Spleen (tissue), 11 donors: Measurements from ENCODE around the gene HSD17B7. TPM values are rescaled to one million over a fixed set of nuclear protein-coding genes. Genes with fewer than 3 reads are reported as not detected.

ENCODE experiments used
- DNase-seq: peaks from one replicate; pipeline ENCODE4 v3.0.0-alpha.2; 2020
- H3K27ac ChIP-seq, 8 donors: fragments of 200-600 bp; sonication (generic) in 7 of 8; 1 replicate in 4 of 8; 2 replicates in 4 of 8; pipeline versions ENCODE4 v1.5.0 to v1.8.0; 2016 to 2021; ENCODE audit warnings: inconsistent platforms in 4 of 8, mild to moderate bottlenecking in 4 of 8, moderate library complexity in 1 of 8
- H3K27me3 ChIP-seq, 7 donors: fragments of 200-600 bp; sonication (generic) in 6 of 7; replicated peaks in 1 of 7; 1 replicate in 4 of 7; 2 replicates in 3 of 7; pipeline versions ENCODE4 v1.5.0 to v1.8.0; 2016 to 2021; ENCODE audit warnings: inconsistent platforms in 3 of 7, mild to moderate bottlenecking in 1 of 7
- H3K36me3 ChIP-seq, 6 donors: fragments of 200-600 bp; sonication (generic) in 5 of 6; 1 replicate in 4 of 6; 2 replicates in 2 of 6; pipeline versions ENCODE4 v1.5.0 to v1.8.0; 2016 to 2021; ENCODE audit warnings: inconsistent platforms in 2 of 6
- H3K4me1 ChIP-seq, 6 donors: fragments of 200-600 bp; sonication (generic) in 5 of 6; 1 replicate in 3 of 6; 2 replicates in 3 of 6; pipeline versions ENCODE4 v1.5.0 to v1.8.0; 2016 to 2021; ENCODE audit warnings: inconsistent platforms in 3 of 6
- H3K4me3 ChIP-seq, 8 donors: fragments of 200-600 bp; sonication (generic) in 7 of 8; 1 replicate in 4 of 8; 2 replicates in 4 of 8; pipeline versions ENCODE4 v1.5.0 to v1.8.0; 2016 to 2021; ENCODE audit warnings: inconsistent platforms in 4 of 8, mild to moderate bottlenecking in 4 of 8, moderate library complexity in 2 of 8
- H3K9me3 ChIP-seq, 8 donors: fragments of 200-600 bp; sonication (generic) in 7 of 8; 1 replicate in 4 of 8; 2 replicates in 4 of 8; pipeline versions ENCODE4 v1.5.0 to v1.8.0; 2016 to 2021; ENCODE audit warnings: inconsistent platforms in 4 of 8
- CTCF ChIP-seq, 11 experiments: fragments of 200-600 bp in 7 of 11; fragments of 450-650 bp in 4 of 11; sonication (generic) in 4 of 11; IDR thresholded peaks in 8 of 11; conservative IDR thresholded peaks in 3 of 11; 1 replicate in 7 of 11; 2 replicates in 4 of 11; pipeline versions ENCODE4 v1.4.0 to v1.8.0; 2016 to 2021; ENCODE audit warnings: antibody characterized with exemption in 11 of 11, inconsistent platforms in 4 of 11, mild to moderate bottlenecking in 1 of 11
- POLR2A ChIP-seq, 3 donors: fragments of 450-650 bp; IDR thresholded peaks; one replicate each; pipeline ENCODE4 v1.5.1; 2017; ENCODE audit warnings: antibody characterized with exemption in 3 of 3, mild to moderate bottlenecking in 1 of 3
- POLR2AphosphoS5 ChIP-seq, 3 donors: sonication (generic); formaldehyde crosslinking; IDR thresholded peaks; one replicate each; pipeline ENCODE4 v1.5.1; 2017; ENCODE audit warnings: antibody characterized with exemption in 3 of 3
- WGBS, 5 donors: extraction: QIAGEN DNeasy Blood & Tissue Kit in 3 of 5; methylation state at CpG; one replicate each; pipeline versions ENCODE4 v1.1.5 to v1.1.7; 2013 to 2018; 5-methylcytosine and 5-hydroxymethylcytosine counted together
- intact Hi-C: fragments of 100-400 bp; cut with DNase I; formaldehyde crosslinking; loops from one replicate; pipeline ENCODE4 v1.15.0; 2023; ENCODE audit warnings: low total_unique reads
- polyA plus RNA-seq, 3 donors: library from polyadenylated mRNA; stranded (reverse); fragments of 200-250 nt; gene quantifications; one replicate each; pipeline ENCODE4 v1.2.1, GENCODE V29; 2013
- total RNA-seq, 7 donors: library from RNA; depleted of rRNA in 3 of 7; stranded (reverse); fragments of >200 nt in 3 of 7; fragmentation: NEBNext Ultra II Directional in 4 of 7; extraction: Animal tissue kit (Norgen Biotek cat#: 25700) in 4 of 7; gene quantifications; one replicate each; pipeline versions ENCODE4 v1.1.0 to v1.2.1, GENCODE V29; 2016 to 2021
- donor health status: healthy with polysubstance abuse.
- donor health status: DM: no; HTN: no; CAD: no; lungs with moderate emphysema.
- donor health status: DM: no; HTN: no; CAD: no.
- donor health status: Bipolar disorder and iron deficiency.
- donor health status: healthy.
- donor health status: DM: no; HTN: no; CAD: no.
- donor health status: DM: yes; HTN: yes; CAD: no.

Gene HSD17B7
- total and polyA plus RNA-seq, 10 donors, result 9.6 to 25.6 (median 18.1) TPM

GRCh38 chr1:162823231-162823630 lies 32.7 kb downstream of the HSD17B7 start:
- Histone ChIP-seq H3K4me1 (peaks cover 3 to 13% (median 9%) of the 10 kb centered on the region in 6 donors), H3K9me3 (no peaks in the 10 kb centered on the region), H3K27ac (no peak overlapping the region), H3K4me3 (no peak overlapping the region), H3K36me3 (no peaks in the 10 kb centered on the region), H3K27me3 (peaks cover 0 to 38% (median 13%) of the 10 kb centered on the region in 7 donors)
- TF ChIP-seq CTCF (IDR thresholded peaks at IDR 0.05 in 8 of 11, conservative IDR thresholded peaks at IDR 0.05 in 3 of 11) (no peak), POLR2AphosphoS5 (IDR thresholded peaks at IDR 0.05) (no peak), POLR2A (IDR thresholded peaks at IDR 0.05) (no peak)
- intact Hi-C loops, result no loop called here
- no peak for DNase-seq
- WGBS, 5 donors, result 76 to 89% (median 81%) methylated on average over 3 of the region's 3 CpGs

- no peak for TF ChIP-seq CTCF (IDR thresholded peaks at IDR 0.05 in 8 of 11, conservative IDR thresholded peaks at IDR 0.05 in 3 of 11)
- no peak for TF ChIP-seq POLR2A (IDR thresholded peaks at IDR 0.05)
- TF ChIP-seq POLR2AphosphoS5 (IDR thresholded peaks at IDR 0.05), result no peak
- Histone ChIP-seq H3K27ac (no peak overlapping the region), H3K9me3 (no peaks in the 10 kb centered on the region), H3K4me3 (no peak overlapping the region), H3K4me1 (peaks cover 3 to 13% (median 9%) of the 10 kb centered on the region in 6 donors), H3K27me3 (peaks cover 0 to 38% (median 13%) of the 10 kb centered on the region in 7 donors), H3K36me3 (no peaks in the 10 kb centered on the region)
- DNase-seq, result no peak
- WGBS, 5 donors, result 63 to 80% (median 64%) methylated on average over 2 of the region's 2 CpGs
- intact Hi-C loops, result no loop called here
Measured at GRCh38 chr1:162823771-162824525, 33.4 kb downstream of the HSD17B7 start.

- no peak overlapping the region for H3K27ac ChIP-seq
- no peaks in the 10 kb centered on the region for H3K4me1 ChIP-seq
- no peak for DNase-seq
- TF ChIP-seq POLR2AphosphoS5 (IDR thresholded peaks at IDR 0.05), result no peak
- no peak for TF ChIP-seq POLR2A (IDR thresholded peaks at IDR 0.05)
- TF ChIP-seq CTCF (IDR thresholded peaks at IDR 0.05 in 8 of 11, conservative IDR thresholded peaks at IDR 0.05 in 3 of 11), result no peak
- H3K4me3 ChIP-seq, result no peak overlapping the region
- H3K36me3 ChIP-seq, result no peaks in the 10 kb centered on the region
- WGBS, 5 donors, result 90 to 96% (median 93%) methylated on average over 1 of the region's 1 CpG
- H3K27me3 ChIP-seq, result peaks cover 0 to 18% (median 0%) of the 10 kb centered on the region in 7 donors
- no peaks in the 10 kb centered on the region for H3K9me3 ChIP-seq
- intact Hi-C loops, result no loop called here
Measured at GRCh38 chr1:162829268-162829667, 38.8 kb downstream of the HSD17B7 start.

- intact Hi-C loops, result no loop called here
- no peak overlapping the region for H3K4me3 ChIP-seq
- TF ChIP-seq POLR2AphosphoS5 (IDR thresholded peaks at IDR 0.05) (no peak), CTCF (IDR thresholded peaks at IDR 0.05 in 8 of 11, conservative IDR thresholded peaks at IDR 0.05 in 3 of 11) (no peak), POLR2A (IDR thresholded peaks at IDR 0.05) (no peak)
Measured at GRCh38 chr1:162832470-162832869, 42.0 kb downstream of the HSD17B7 start.

More at GRCh38 chr1:162832470-162832869, 42.0 kb downstream of the HSD17B7 start:
- Histone ChIP-seq H3K27me3 (peaks cover 0 to 3% (median 0%) of the 10 kb centered on the region in 7 donors), H3K27ac (no peak overlapping the region), H3K36me3 (no peaks in the 10 kb centered on the region), H3K9me3 (peaks cover 0 to 4% (median 0%) of the 10 kb centered on the region in 8 donors), H3K4me1 (no peaks in the 10 kb centered on the region)
- WGBS, 5 donors, result 61 to 96% (median 85%) methylated on average over 3 of the region's 3 CpGs
- DNase-seq, result no peak
